Activated naive CD4-positive, alpha-beta T cell treated with anti-CD3 and anti-CD28 coated beads, Interleukin-2, amount 50 U/mL, for 24 hours (primary cell): Measurements from ENCODE around the gene PER2.
"Not testable (repeated sequence)": the region's sequence is repeated elsewhere in the genome, so short reads cannot be mapped to it uniquely, and the experiment has no call there.

Source experiments
- H3K27ac Mint-ChIP-seq: one replicate; pipeline ENCODE4 v1.8.0; 2021; ENCODE audit warnings: mild to moderate bottlenecking, mixed read lengths
- H3K27me3 Mint-ChIP-seq: one replicate; pipeline ENCODE4 v1.8.0; 2021; ENCODE audit warnings: mixed read lengths
- H3K36me3 Mint-ChIP-seq: one replicate; pipeline ENCODE4 v1.8.0; 2021; ENCODE audit warnings: mixed read lengths
- H3K4me1 Mint-ChIP-seq: one replicate; pipeline ENCODE4 v1.8.0; 2021; ENCODE audit warnings: mixed read lengths
- H3K4me3 Mint-ChIP-seq: one replicate; pipeline ENCODE4 v1.8.0; 2021; ENCODE audit warnings: mild to moderate bottlenecking, mixed read lengths
- H3K9me3 Mint-ChIP-seq: one replicate; pipeline ENCODE4 v1.8.0; 2021; ENCODE audit warnings: mixed read lengths

PER2 gene

DNA sequence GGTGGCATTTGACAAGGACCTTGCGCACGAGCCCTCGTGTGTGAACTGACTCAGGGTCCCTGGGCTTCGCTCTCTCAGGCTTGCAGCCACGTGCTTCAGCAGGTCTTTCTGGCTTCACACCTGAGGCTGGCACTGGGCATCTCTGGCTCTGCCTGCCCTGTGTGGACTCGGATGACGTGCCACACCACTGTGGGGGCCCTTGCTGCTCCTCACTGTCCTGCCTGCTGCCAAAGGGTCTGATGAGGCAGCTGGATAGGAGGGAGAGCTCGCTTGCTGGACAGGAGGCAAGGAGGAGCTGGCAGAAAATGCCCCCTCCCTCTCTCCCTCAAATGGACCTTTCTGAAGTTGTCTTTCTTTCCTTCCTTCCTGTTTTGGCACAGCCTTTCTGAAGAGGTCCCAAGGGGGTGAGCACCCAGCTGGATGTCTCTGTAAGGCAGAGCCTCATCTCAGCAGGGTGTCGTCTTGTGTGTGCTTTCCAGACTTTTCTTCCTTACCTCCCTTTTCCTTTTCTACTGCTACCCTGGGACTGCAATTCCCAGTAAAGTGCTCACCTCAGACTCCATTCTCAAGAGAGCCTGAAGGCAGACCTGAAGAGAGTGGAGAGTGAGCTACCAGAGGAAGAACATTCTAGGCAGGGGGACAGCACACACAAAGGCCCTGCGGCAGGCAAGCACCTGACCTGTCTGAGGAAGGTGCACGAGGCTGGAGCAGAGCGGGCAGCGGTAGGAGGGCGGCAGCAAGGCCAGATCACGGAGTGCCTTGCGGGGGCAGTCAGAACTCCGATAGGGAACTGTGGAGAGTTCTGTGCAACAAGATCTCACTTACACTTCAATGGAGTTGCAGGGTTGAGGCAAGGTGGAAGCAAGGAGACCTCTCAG, 5.3 kb downstream of the PER2 start:
- peaks cover 4% of the 10 kb centered on the region for H3K36me3 Mint-ChIP-seq
- no peak overlapping the region for H3K4me3 Mint-ChIP-seq
- H3K4me1 Mint-ChIP-seq: peaks cover 69% of the 10 kb centered on the region
- no peaks in the 10 kb centered on the region for H3K27me3 Mint-ChIP-seq
- H3K27ac Mint-ChIP-seq: peak overlapping the region; percentile 53
- H3K9me3 Mint-ChIP-seq: no peaks in the 10 kb centered on the region

DNA sequence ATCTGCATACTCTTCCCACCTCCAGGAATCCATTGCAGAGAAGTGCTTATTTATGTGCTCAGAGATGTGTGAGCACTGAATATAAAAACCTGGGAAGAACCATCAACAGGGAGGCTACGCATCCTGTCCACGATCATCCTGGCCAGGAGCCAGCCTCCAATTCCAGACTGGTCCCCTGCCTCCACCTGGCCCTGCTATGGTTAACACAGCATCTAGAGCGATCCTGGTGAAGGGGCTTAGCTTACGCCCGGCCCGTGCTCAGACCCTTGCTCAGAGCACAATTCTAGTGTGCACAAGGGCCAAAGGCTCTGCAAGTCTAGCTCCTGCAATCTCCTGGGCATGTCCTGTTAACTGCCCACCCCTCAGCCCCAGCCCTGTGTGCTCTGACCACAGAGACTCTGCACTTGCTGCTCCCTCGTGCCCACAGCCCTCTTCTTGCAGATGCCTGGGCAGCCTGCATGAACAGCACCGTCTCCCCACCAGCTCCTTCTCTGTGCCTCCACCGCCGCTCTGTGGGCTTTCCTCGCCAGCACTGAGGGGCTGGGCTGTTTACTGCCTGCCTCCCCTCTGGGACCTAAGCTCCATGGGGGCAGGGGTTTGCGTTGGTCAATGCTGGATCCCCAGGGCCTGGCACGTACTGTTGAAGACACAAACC, 6.5 kb downstream of the PER2 start:
- Mint-ChIP-seq H3K4me1 (peaks cover 62% of the 10 kb centered on the region), H3K9me3 (no peaks in the 10 kb centered on the region), H3K36me3 (peaks cover 4% of the 10 kb centered on the region), H3K27me3 (no peaks in the 10 kb centered on the region), H3K27ac (no peak overlapping the region), H3K4me3 (no peak overlapping the region)

DNA sequence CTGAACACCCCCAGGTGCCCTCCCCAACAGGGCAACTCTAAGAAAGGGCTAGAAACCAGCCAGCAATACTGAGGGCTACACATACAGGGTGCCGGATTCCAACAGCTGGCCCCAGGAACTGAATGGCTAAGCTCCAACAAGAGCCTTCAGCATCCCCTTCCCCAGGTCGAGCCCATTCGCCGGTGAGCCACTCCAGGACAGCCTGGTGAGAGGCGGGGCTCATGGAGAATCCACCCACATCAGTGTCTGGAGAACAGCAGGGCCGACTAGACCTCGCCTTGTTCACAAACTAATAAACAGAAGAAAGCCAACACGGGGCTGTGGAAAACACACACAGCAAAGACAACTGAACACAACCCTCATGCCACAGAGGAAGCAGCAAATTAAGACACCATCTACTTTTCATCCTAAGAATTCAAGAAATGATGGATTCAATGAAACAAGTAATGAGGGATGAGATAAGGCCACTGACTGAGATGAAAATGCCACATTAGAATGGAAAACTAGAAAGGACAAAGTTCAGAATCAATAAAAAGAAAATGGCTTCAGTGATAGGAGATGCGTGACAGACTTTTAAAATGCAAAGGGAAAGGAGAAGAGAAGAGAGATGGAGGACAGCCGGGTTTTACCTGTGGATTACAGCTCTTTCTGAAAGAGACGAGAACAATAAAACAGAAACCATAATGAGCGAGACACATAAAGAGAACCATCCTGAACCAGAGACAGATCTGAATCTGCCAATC, 8.2 kb downstream of the PER2 start:
- Mint-ChIP-seq H3K36me3 (peaks cover 8% of the 10 kb centered on the region), H3K4me3 (no peak overlapping the region), H3K4me1 (peaks cover 46% of the 10 kb centered on the region), H3K27me3 (no peaks in the 10 kb centered on the region), H3K9me3 (no peaks in the 10 kb centered on the region), H3K27ac (no peak overlapping the region)

DNA sequence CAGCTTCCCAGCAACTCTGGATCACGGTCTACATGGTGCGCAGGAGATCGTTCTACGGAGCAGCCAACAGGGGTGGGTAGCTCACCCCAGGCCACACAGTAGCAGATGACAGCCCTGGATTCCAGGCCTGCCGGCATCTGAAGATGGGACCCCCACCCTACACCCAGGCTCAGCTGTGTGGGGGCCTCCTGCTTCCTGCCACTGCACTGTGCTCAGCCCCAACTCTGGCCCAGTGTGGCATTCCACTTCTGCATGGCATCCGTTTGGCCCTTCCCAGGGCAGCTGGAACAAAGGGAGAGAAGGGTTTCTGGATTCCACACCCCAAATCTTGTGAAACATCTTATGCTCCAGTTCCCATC, 9.1 kb downstream of the PER2 start:
- H3K4me3 Mint-ChIP-seq: no peak overlapping the region
- H3K36me3 Mint-ChIP-seq: peaks cover 9% of the 10 kb centered on the region
- H3K9me3 Mint-ChIP-seq: no peaks in the 10 kb centered on the region
- H3K27me3 Mint-ChIP-seq: no peaks in the 10 kb centered on the region
- H3K27ac Mint-ChIP-seq: no peak overlapping the region
- H3K4me1 Mint-ChIP-seq: peaks cover 39% of the 10 kb centered on the region

DNA sequence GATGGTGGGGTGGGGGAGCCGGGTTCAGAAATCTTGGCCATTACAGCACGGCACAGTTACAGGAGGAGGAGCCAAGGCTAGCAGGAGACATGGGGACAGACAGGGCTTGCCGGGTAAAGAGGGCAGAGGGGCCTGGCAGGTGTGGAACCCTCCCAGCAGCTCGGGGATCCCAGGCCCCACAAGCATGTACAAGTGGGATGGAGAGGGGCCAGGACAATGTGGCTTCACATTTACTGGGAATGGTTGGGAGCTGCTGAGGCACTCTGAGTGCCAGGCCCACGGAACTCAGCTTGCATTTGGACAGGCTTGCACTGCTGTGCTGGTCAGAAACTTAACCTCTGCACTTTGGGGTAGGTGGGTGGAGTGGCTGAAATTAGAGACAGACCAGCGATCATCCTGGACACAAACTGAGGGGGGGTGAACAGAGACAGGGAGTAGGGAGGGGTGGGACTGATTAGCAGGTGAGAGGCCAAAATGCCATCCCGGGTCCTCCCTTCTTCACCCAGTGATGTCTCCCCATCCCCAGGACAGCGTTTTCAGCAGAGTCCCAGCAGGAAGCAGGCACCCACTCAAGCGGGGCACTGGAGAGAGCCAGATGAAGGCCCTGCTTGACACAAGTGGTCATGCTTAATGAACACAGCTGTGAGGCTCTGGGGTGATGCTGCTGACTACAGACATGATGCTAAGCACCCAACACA, 9.6 kb downstream of the PER2 start:
- peaks cover 9% of the 10 kb centered on the region for H3K36me3 Mint-ChIP-seq
- H3K27ac Mint-ChIP-seq: no peak overlapping the region
- H3K4me1 Mint-ChIP-seq: peaks cover 34% of the 10 kb centered on the region
- H3K27me3 Mint-ChIP-seq: no peaks in the 10 kb centered on the region
- H3K9me3 Mint-ChIP-seq: no peaks in the 10 kb centered on the region
- no peak overlapping the region for H3K4me3 Mint-ChIP-seq

DNA sequence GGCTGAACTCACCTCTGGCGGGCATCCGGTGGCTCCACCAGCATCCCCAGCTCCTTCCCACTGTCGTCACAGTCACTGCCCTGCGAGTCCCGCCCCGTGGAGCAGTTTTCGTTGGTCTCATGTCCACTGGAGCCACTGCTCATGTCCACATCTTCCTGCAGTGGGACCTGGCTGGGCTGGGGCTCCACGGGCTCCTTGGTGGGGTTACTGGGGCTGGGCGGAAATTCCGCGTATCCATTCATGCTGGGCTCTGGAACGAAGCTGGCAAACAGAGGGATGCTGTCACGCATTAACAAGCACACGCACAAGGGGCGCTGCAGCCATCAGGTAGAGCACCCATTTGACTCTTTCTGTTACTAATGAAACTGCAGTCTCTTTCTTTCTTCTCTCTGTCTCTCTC, 10.7 kb downstream of the PER2 start:
- H3K9me3 Mint-ChIP-seq: no peaks in the 10 kb centered on the region
- H3K4me3 Mint-ChIP-seq: no peak overlapping the region
- peaks cover 25% of the 10 kb centered on the region for H3K4me1 Mint-ChIP-seq
- peak overlapping the region; percentile 30 for H3K27ac Mint-ChIP-seq
- no peaks in the 10 kb centered on the region for H3K27me3 Mint-ChIP-seq
- peaks cover 13% of the 10 kb centered on the region for H3K36me3 Mint-ChIP-seq

DNA sequence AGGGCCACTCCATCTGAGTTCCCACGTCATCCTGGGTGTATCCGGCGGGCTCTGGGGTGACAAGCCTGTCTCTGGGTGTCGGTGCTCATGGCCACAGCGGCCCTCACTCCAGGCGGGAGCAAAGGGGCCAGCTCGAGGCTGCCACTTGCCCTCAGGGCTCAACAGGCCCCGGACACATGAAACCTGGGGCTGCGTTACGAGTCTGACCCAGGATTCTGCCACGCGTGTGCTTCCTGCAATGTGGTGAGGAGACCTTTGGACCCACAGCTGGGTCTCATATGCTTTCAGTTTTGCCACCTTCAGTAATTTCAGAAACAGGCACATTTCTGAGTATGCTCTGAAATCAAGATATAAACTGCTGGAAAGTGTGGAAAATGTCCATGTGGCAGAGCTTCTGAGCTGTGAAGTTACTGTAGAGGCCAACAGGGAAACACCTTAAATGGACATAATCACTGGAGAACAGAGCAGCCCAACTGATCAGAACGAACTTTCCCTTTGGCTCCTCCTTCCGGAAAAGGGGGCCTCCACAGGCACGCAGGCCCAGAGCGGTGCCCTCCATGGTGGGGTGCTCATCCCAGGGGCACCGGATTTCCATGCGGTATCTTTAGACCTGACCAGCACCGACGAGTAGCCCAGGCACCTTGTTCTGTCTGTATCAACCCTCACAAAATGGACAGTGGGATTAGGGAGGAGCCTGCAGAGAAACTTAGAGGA, 14.1 kb downstream of the PER2 start:
- peaks cover 20% of the 10 kb centered on the region for H3K36me3 Mint-ChIP-seq
- no peak overlapping the region for H3K27ac Mint-ChIP-seq
- H3K4me3 Mint-ChIP-seq: no peak overlapping the region
- H3K9me3 Mint-ChIP-seq: no peaks in the 10 kb centered on the region
- H3K4me1 Mint-ChIP-seq: peaks cover 8% of the 10 kb centered on the region
- H3K27me3 Mint-ChIP-seq: no peaks in the 10 kb centered on the region

DNA sequence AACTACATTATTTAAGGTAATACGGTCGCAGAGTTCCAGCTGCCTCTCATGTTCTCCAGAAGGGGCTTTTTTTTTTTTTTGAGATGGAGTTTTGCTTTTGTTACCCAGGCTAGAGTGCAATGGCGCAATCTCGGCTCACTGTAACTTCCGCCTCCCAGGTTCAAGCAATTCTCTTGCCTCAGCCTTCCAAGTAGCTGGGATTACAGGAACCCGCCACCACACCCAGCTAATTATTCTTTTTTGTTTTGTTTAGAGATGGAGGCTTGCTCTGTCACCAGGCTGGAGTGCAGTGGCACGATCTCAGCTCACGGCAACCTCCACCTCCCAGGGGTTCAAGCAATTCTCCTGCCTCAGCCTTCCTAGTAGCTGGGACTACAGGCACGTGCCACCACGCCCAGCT, 15.0 kb downstream of the PER2 start:
- H3K4me1 Mint-ChIP-seq, H3K27me3 Mint-ChIP-seq, H3K27ac Mint-ChIP-seq, H3K9me3 Mint-ChIP-seq, H3K4me3 Mint-ChIP-seq: not testable (repeated sequence)
- H3K36me3 Mint-ChIP-seq: peaks cover 19% of the 10 kb centered on the region

DNA sequence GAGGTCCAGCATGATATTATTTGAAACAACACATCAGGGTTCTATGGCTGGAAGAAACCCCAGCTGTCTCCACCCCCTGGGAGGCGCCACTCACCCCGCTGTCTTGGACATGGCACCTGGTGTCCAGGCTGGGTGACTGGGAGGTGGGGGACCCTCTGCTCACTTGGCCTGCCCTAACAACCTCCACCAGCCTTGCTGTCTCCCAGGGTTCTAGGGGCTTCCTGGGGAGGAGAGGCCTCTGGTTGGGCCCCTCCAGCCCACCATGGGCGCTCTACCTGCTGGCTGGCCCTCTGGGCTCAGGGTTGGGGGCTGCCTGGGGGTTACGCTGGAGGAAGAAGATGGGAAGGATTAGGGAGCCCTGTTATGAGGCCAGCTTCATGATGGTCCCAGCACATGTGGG, 16.3 kb downstream of the PER2 start:
- Mint-ChIP-seq H3K27me3 (no peaks in the 10 kb centered on the region), H3K27ac (no peak overlapping the region), H3K4me3 (no peak overlapping the region), H3K4me1 (no peaks in the 10 kb centered on the region), H3K9me3 (no peaks in the 10 kb centered on the region), H3K36me3 (peaks cover 18% of the 10 kb centered on the region)

DNA sequence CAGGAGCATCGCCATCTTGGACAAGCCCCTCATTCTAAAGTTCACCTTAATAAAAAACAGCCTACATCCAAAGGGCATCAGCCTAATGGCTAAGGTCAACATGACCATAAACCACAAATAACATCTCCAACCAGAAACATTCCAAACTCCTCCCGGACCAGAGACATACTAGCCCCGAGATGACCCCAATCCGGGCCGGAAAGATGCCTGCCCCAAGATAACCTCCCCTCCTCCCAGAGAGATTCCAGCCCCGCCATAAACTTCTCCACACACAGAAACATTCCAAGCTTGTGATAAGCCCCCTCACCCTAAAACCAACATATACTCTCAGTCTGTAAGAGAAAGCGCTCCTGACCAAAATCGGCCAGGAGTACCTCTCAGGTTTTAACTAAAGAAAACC, 16.7 kb downstream of the PER2 start:
- H3K36me3 Mint-ChIP-seq: peaks cover 20% of the 10 kb centered on the region
- H3K27ac Mint-ChIP-seq, H3K4me3 Mint-ChIP-seq, H3K4me1 Mint-ChIP-seq, H3K27me3 Mint-ChIP-seq, H3K9me3 Mint-ChIP-seq: not testable (repeated sequence)

DNA sequence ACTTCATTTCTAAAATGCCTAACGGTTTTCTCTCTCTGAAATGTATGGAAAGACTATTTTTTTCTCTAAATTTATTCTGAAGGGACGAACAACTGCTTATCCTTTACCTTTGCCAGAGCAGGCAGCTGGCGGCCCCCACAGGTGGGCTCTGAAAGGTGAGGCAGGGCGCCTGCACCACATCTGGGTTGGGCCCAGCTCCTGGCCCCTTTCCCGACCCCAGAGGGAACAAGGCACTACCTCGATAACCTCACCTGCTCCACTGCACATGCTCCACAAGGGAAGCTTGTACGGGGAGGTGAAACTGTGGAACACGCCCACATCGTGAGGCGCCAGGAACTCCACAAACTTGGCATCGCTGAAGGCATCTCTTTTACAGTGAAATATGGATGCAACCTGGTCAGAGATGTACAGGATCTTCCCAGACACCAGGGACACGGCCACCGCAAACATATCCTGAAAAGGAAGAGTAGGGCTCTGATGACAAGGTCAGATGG, 17.3 kb downstream of the PER2 start:
- Mint-ChIP-seq H3K36me3 (peaks cover 16% of the 10 kb centered on the region), H3K9me3 (no peaks in the 10 kb centered on the region), H3K4me3 (no peak overlapping the region), H3K27ac (no peak overlapping the region), H3K27me3 (no peaks in the 10 kb centered on the region), H3K4me1 (no peaks in the 10 kb centered on the region)

DNA sequence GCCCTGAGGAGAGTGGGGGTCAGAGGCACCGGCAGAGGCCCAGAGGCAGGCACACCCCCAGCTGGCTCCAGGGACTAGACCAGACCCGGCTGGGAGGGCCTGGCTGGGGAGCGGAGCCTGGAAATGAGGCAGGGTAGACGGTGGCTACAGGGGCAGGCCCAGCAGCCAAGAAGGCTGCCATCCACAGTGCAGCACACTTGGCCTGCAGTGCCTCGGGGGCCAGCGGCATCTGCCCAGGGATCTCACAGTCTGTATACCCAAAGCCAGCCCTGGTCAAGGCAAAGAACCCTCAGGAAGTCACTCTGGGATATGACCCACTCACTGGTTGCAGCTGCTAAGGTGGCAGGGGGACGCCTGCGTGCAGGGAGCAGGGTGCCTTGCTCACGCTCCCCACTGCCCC, 17.8 kb downstream of the PER2 start:
- H3K4me3 Mint-ChIP-seq: no peak overlapping the region
- H3K36me3 Mint-ChIP-seq: peaks cover 16% of the 10 kb centered on the region
- no peaks in the 10 kb centered on the region for H3K4me1 Mint-ChIP-seq

DNA sequence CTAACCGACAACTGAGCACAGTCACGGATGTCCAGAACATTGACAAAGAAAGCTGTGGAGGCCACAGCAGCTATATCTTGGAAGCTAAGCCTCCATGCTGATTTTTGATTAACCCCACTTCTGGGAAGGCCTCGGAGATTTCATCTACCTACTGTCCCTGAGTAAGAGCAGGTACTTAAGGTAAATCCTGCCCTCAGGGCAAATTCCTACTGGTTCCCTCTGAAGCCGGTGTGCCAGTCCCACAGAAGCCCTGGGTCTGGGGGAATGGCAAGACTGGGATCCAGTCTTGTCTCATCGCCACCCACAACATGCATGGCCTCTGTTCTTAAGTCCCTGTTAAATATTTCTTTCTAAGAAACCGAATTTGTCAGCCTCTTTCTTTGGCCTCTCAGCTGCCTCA, 18.7 kb downstream of the PER2 start:
- Mint-ChIP-seq H3K27ac (no peak overlapping the region), H3K4me3 (no peak overlapping the region), H3K9me3 (no peaks in the 10 kb centered on the region), H3K27me3 (no peaks in the 10 kb centered on the region), H3K4me1 (no peaks in the 10 kb centered on the region), H3K36me3 (peaks cover 14% of the 10 kb centered on the region)

More for the DNA sequence above, 17.8 kb downstream of the PER2 start:
- Mint-ChIP-seq H3K9me3 (no peaks in the 10 kb centered on the region), H3K27me3 (no peaks in the 10 kb centered on the region), H3K27ac (no peak overlapping the region)

DNA sequence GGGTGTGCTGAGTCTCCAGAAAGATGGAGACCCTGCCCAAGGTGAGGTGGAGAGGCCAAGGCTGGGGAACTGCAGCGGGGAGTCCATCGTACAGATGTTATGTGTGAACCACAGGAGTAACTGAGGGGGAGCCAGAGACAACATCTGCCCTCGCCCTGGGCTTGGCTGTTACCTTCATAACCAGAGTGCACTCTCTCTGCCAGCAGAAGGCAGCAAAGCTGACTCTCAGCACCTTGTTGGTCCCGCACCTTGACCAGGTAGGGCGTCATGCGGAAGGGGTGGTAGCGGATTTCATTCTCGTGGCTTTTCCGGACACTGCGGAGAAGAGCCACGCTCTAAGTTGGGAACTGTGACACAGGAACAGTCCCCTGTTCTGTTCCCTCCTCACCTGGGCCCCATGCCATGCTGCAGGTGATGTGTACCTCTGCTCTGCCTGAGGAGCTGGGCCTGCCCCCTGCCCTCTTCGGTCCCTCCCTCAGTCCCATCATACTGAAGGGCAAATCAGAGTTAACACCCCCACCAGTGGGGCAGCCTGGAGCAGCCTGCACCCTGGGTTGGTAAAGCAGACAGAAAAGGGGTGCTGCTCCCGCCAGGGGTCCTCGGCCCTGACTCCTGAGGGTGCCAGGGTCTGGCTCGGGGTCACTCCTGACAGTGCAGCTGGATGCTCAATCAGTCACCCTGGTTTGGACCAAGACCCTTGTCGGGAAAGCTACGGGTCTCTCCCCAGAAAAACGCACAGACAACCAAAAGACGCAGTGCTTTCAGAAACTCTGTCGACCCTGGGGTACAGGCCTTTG, 20.3 kb downstream of the PER2 start:
- peaks cover 6% of the 10 kb centered on the region for H3K4me1 Mint-ChIP-seq
- H3K36me3 Mint-ChIP-seq: peaks cover 18% of the 10 kb centered on the region
- H3K9me3 Mint-ChIP-seq: no peaks in the 10 kb centered on the region
- no peak overlapping the region for H3K27ac Mint-ChIP-seq
- no peaks in the 10 kb centered on the region for H3K27me3 Mint-ChIP-seq
- no peak overlapping the region for H3K4me3 Mint-ChIP-seq
